Uterus (tissue), 4 donors: Measurements from ENCODE around the gene SLC25A46. TPM values are rescaled to one million over a fixed set of nuclear protein-coding genes. Genes with fewer than 3 reads are reported as not detected.

Experiments
- DNase-seq, 2 donors: peaks; one replicate each; pipeline ENCODE4 v3.0.0-alpha.2; 2019 to 2020
- H3K27ac ChIP-seq, 2 donors: fragments of 200-600 bp; sonication (generic); 1 replicate in 1 of 2; 2 replicates in 1 of 2; pipeline ENCODE4 v1.5.1; 2016 to 2018
- H3K27me3 ChIP-seq, 2 donors: fragments of 200-600 bp; sonication (generic); one replicate each; pipeline ENCODE4 v1.5.1; 2018 to 2019; ENCODE audit warnings: control low read depth in 1 of 2
- H3K36me3 ChIP-seq, 2 donors: fragments of 200-600 bp; sonication (generic); one replicate each; pipeline ENCODE4 v1.5.1; 2019; ENCODE audit warnings: control low read depth in 1 of 2
- H3K4me1 ChIP-seq, 2 donors: fragments of 200-600 bp; sonication (generic); one replicate each; pipeline ENCODE4 v1.5.1; 2018 to 2019; ENCODE audit warnings: control low read depth in 1 of 2
- H3K4me3 ChIP-seq, 2 donors: fragments of 200-600 bp; sonication (generic); 1 replicate in 1 of 2; 2 replicates in 1 of 2; pipeline ENCODE4 v1.5.1; 2018 to 2019; ENCODE audit warnings: mild to moderate bottlenecking in 1 of 2
- H3K9me3 ChIP-seq, 2 donors: fragments of 200-600 bp; sonication (generic); one replicate each; pipeline ENCODE4 v1.5.1; 2019; ENCODE audit warnings: control low read depth in 1 of 2
- POLR2A ChIP-seq, 2 donors: fragments of 450-650 bp; IDR thresholded peaks; one replicate each; pipeline ENCODE4 v1.6.1; 2016; ENCODE audit warnings: antibody characterized with exemption in 2 of 2, mild to moderate bottlenecking in 1 of 2, moderate library complexity in 1 of 2
- intact Hi-C: fragments of 100-400 bp; cut with DNase I; formaldehyde crosslinking; loops from one replicate; pipeline ENCODE4 v1.15.1; 2023; ENCODE audit warnings: low total_unique reads
- total RNA-seq, 4 donors: library from RNA; depleted of rRNA in 3 of 4; stranded (reverse); fragments of >200 nt in 3 of 4; gene quantifications; one replicate each; pipeline versions ENCODE4 v1.1.0 to v1.2.4, GENCODE V29; 2014 to 2023
- TF ChIP-seq, protein P1 (sequence below), 4 experiments: fragments of 200-600 bp in 2 of 4; fragments of 450-650 bp in 2 of 4; sonication (generic) in 2 of 4; IDR thresholded peaks; one replicate each; pipeline ENCODE4 v1.5.1; 2016 to 2019; ENCODE audit warnings: antibody characterized with exemption in 4 of 4, mild to moderate bottlenecking in 2 of 4, moderate library complexity in 1 of 4
- donor health status: DM: yes; HTN: yes; CAD: no.

The SLC25A46 gene
- total RNA-seq, 4 donors from 2014 or later, result 27.4 to 97.9 (median 39.1) TPM

DNA sequence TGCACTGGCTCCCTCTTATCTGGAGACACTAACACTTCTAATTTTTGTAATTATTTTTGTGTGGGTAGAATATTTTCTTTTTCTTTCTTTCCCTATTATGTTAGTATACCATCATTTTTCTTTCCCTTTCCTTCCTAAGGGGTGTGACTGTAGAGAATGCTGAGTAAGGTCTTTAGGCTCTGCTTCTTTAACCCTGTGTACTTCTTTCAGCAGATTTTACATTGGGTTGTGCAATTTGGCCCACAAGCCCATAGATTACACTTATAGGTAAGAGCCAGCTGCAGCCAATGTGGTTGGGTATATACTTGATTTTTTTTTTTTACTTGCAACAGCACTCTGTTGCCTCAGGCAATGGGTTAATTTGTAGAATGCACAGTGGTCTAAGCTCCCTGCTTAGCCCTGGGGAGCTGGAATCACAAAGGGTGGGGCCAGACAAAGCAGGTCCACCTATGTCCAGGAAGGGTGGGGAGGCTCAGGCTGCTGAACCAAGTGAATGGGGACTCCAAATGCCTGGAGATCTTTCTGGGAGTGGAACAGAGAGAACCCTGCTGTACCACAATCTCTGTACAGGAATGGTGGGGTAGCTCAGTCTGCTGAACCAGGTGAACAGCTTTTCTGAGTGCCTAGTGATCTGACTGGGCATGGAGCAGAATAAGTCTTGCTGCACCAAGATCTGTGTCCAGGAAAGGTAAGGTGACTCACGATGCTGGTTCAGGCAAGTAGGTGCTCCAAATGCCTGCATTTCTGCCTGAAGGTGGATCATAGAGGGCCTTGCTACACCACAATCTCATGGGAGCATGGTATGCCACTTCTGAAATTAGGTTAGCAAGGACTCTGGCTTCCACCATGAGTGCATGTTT is 64.9 kb downstream of the SLC25A46 start:
- Histone ChIP-seq H3K27me3 (no peaks in the 10 kb centered on the region), H3K4me3 (no peak overlapping the region), H3K27ac (no peak overlapping the region), H3K4me1 (no peaks in the 10 kb centered on the region), H3K9me3 (no peaks in the 10 kb centered on the region), H3K36me3 (no peaks in the 10 kb centered on the region)
- TF ChIP-seq, protein P1, sequence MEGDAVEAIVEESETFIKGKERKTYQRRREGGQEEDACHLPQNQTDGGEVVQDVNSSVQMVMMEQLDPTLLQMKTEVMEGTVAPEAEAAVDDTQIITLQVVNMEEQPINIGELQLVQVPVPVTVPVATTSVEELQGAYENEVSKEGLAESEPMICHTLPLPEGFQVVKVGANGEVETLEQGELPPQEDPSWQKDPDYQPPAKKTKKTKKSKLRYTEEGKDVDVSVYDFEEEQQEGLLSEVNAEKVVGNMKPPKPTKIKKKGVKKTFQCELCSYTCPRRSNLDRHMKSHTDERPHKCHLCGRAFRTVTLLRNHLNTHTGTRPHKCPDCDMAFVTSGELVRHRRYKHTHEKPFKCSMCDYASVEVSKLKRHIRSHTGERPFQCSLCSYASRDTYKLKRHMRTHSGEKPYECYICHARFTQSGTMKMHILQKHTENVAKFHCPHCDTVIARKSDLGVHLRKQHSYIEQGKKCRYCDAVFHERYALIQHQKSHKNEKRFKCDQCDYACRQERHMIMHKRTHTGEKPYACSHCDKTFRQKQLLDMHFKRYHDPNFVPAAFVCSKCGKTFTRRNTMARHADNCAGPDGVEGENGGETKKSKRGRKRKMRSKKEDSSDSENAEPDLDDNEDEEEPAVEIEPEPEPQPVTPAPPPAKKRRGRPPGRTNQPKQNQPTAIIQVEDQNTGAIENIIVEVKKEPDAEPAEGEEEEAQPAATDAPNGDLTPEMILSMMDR (IDR thresholded peaks at IDR 0.05), result no peak
- TF ChIP-seq POLR2A (IDR thresholded peaks at IDR 0.05), result no peak
- intact Hi-C loops, result no loop called here
- no peak for DNase-seq

DNA sequence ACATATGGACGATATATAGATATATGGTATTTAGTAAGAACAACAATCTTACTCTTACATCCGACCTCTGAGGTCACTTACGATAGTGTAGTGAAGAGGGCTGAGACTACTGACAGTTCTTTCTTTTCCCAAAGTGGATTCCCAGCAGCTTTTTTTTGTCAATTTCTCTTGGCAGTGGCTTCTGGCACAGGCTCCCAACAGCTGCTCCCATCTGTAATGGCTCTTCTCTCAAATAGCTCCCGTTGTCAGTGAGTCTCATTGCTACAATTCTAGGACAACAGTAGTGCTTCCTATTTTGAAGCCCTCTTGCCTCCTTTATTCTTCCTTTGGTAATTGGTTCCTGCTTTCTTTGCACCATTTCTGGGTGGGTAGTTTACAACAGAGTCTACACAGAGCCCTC is 68.4 kb downstream of the SLC25A46 start:
- Histone ChIP-seq H3K36me3 (no peaks in the 10 kb centered on the region), H3K27ac (no peak overlapping the region), H3K9me3 (no peaks in the 10 kb centered on the region), H3K27me3 (no peaks in the 10 kb centered on the region), H3K4me3 (no peak overlapping the region), H3K4me1 (no peaks in the 10 kb centered on the region)
- intact Hi-C loops, result no loop called here
- peak in 1 of 2 donors; percentile 58 for DNase-seq
- TF ChIP-seq, protein P1 (IDR thresholded peaks at IDR 0.05), result no peak
- TF ChIP-seq POLR2A (IDR thresholded peaks at IDR 0.05), result no peak

DNA sequence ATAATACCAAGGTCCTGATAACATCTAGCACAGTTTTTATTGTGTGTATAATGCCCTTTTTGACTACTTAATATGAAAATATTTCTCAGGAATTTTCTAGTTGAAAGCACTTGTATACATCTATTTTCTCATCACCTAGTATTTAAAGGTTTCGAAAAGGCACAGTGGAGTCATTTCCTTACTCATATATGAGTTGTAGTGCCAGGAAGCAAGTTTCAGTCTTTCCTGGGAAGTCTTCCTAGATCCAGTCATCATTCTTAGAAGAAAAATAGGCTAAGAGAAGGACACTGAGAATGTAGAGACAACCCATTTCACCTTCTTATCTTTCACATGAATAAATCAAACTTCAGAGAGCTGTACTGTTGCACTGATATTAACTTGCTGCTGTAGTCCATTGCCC is 70.2 kb downstream of the SLC25A46 start:
- no peak for DNase-seq
- Histone ChIP-seq H3K36me3 (no peaks in the 10 kb centered on the region), H3K9me3 (no peaks in the 10 kb centered on the region), H3K4me3 (no peak overlapping the region), H3K4me1 (no peaks in the 10 kb centered on the region), H3K27ac (no peak overlapping the region), H3K27me3 (no peaks in the 10 kb centered on the region)
- TF ChIP-seq POLR2A (IDR thresholded peaks at IDR 0.05), result no peak
- TF ChIP-seq, protein P1 (IDR thresholded peaks at IDR 0.05), result no peak
- intact Hi-C loops, result no loop called here

Other genes with a start within 250 kb of the SLC25A46 start
- 10 to 100 TPM in 1 of 4 donors, 1 to 10 TPM in 2, not detected in 1; 1.3 to 19.3 (median 7.1) TPM for gene TMEM232, start 12.3 kb upstream of the SLC25A46 start, total RNA-seq